GM19455 (cell line): ENCODE results near the gene XPNPEP1.
"Not testable (repeated sequence)": the region's sequence is repeated elsewhere in the genome, so short reads cannot be mapped to it uniquely, and the experiment has no call there.

ENCODE experiments used
- ATAC-seq: cut with Tn5 transposase; IDR thresholded peaks from one replicate; pipeline ENCODE4 v1.9.1; 2021; ENCODE audit not compliant: unreplicated experiment

Gene XPNPEP1

GRCh38 chr10:109924967-109925620, 1.8 kb upstream of the XPNPEP1 start:
- ATAC-seq = no peak

- ATAC-seq = no peak
Measured at GRCh38 chr10:109924087-109924486, 776 bp upstream of the XPNPEP1 start.

GRCh38 chr10:109922358-109922975, 844 bp downstream of the XPNPEP1 start:
- no peak for ATAC-seq

GRCh38 chr10:109920016-109920415, 3.3 kb downstream of the XPNPEP1 start:
- no peak for ATAC-seq

GRCh38 chr10:109919220-109919619, 4.1 kb downstream of the XPNPEP1 start:
- ATAC-seq = no peak

- not testable (repeated sequence) for ATAC-seq
Measured at GRCh38 chr10:109918707-109919106, 4.6 kb downstream of the XPNPEP1 start.

- ATAC-seq = no peak
Measured at GRCh38 chr10:109915566-109915965, 7.7 kb downstream of the XPNPEP1 start.

GRCh38 chr10:109914966-109915365, 8.3 kb downstream of the XPNPEP1 start:
- ATAC-seq = no peak

- no peak for ATAC-seq
Measured at GRCh38 chr10:109913306-109913892, 9.9 kb downstream of the XPNPEP1 start.

- ATAC-seq = peak; percentile 66
Measured at GRCh38 chr10:109912335-109913281, 10.7 kb downstream of the XPNPEP1 start.

GRCh38 chr10:109911903-109912302, 11.4 kb downstream of the XPNPEP1 start:
- no peak for ATAC-seq

- ATAC-seq = no peak
Measured at GRCh38 chr10:109906316-109906715, 17.0 kb downstream of the XPNPEP1 start.

- no peak for ATAC-seq
Measured at GRCh38 chr10:109904397-109904796, 18.9 kb downstream of the XPNPEP1 start.

- ATAC-seq = peak; percentile 54
Measured at GRCh38 chr10:109902992-109903947, 20.0 kb downstream of the XPNPEP1 start.

GRCh38 chr10:109899356-109900331, 23.7 kb downstream of the XPNPEP1 start:
- ATAC-seq = no peak

GRCh38 chr10:109898666-109899355, 24.5 kb downstream of the XPNPEP1 start:
- ATAC-seq = no peak

GRCh38 chr10:109898007-109898406, 25.3 kb downstream of the XPNPEP1 start:
- ATAC-seq = no peak

GRCh38 chr10:109895848-109896247, 27.5 kb downstream of the XPNPEP1 start:
- no peak for ATAC-seq
